Measurements from ENCODE around the gene TPM1.

- TF ChIP-seq CTCF (IDR thresholded peaks at IDR 0.05), result no peak
- TF ChIP-seq EP300 (IDR thresholded peaks at IDR 0.05), result no peak
Observed at GRCh38 chr15:63029676-63030075, 12.9 kb upstream of the TPM1 start.

All from suprapubic skin (tissue), 3 donors.